ENCODE measurements around the gene AK9.
A peak's percentile ranks its signal among the peaks of the same experiment; 100 is the strongest.
"Not testable (repeated sequence)": the region's sequence is repeated elsewhere in the genome, so short reads cannot be mapped to it uniquely, and the experiment has no call there.

Gene AK9

GRCh38 chr6:109467696-109468095 lies 223.3 kb downstream of the AK9 start:
- no peak for DNase-seq
- no peak for TF ChIP-seq POLR2A (IDR thresholded peaks at IDR 0.05; ENCODE audit: low read length)
- no peak for TF ChIP-seq GATA1 (IDR thresholded peaks at IDR 0.05; ENCODE audit: low read depth, low read length)

GRCh38 chr6:109466212-109466923 lies 224.6 kb downstream of the AK9 start:
- DNase-seq: peak; percentile 27 to 49
- TF ChIP-seq POLR2A (IDR thresholded peaks at IDR 0.05; ENCODE audit: low read length) (no peak), GATA1 (IDR thresholded peaks at IDR 0.05; ENCODE audit: low read depth, low read length) (no peak)

- no peak for TF ChIP-seq POLR2A (IDR thresholded peaks at IDR 0.05; ENCODE audit: low read length)
- no peak for TF ChIP-seq GATA1 (IDR thresholded peaks at IDR 0.05; ENCODE audit: low read depth, low read length)
- no peak for DNase-seq
These were observed 225.2 kb downstream of the AK9 start for GRCh38 chr6:109465772-109466171.

- TF ChIP-seq POLR2A (IDR thresholded peaks at IDR 0.05; ENCODE audit: low read length) (no peak), GATA1 (IDR thresholded peaks at IDR 0.05; ENCODE audit: low read depth, low read length) (no peak)
- DNase-seq: no peak
These were observed 229.1 kb downstream of the AK9 start for GRCh38 chr6:109461733-109462526.

GRCh38 chr6:109461205-109461604 lies 229.8 kb downstream of the AK9 start:
- DNase-seq: not testable (repeated sequence)

- no peak for DNase-seq
- TF ChIP-seq GATA1 (IDR thresholded peaks at IDR 0.05; ENCODE audit: low read depth, low read length) (no peak), POLR2A (IDR thresholded peaks at IDR 0.05; ENCODE audit: low read length) (no peak)
These were observed 230.7 kb downstream of the AK9 start for GRCh38 chr6:109460161-109460829.

GRCh38 chr6:109458774-109459531 lies 232.0 kb downstream of the AK9 start:
- TF ChIP-seq GATA1 (IDR thresholded peaks at IDR 0.05; ENCODE audit: low read depth, low read length) (no peak), POLR2A (IDR thresholded peaks at IDR 0.05; ENCODE audit: low read length) (no peak)
- DNase-seq: no peak

- DNase-seq: no peak
- no peak for TF ChIP-seq GATA1 (IDR thresholded peaks at IDR 0.05; ENCODE audit: low read depth, low read length)
- no peak for TF ChIP-seq POLR2A (IDR thresholded peaks at IDR 0.05; ENCODE audit: low read length)
These were observed 233.4 kb downstream of the AK9 start for GRCh38 chr6:109457562-109457996.

- TF ChIP-seq POLR2A (IDR thresholded peaks at IDR 0.05; ENCODE audit: low read length) (no peak), GATA1 (IDR thresholded peaks at IDR 0.05; ENCODE audit: low read depth, low read length) (no peak)
- DNase-seq: no peak
These were observed 234.1 kb downstream of the AK9 start for GRCh38 chr6:109456710-109457561.

GRCh38 chr6:109456111-109456583 lies 234.9 kb downstream of the AK9 start:
- DNase-seq: no peak
- TF ChIP-seq GATA1 (IDR thresholded peaks at IDR 0.05; ENCODE audit: low read depth, low read length): no peak
- no peak for TF ChIP-seq POLR2A (IDR thresholded peaks at IDR 0.05; ENCODE audit: low read length)

- no peak for TF ChIP-seq POLR2A (IDR thresholded peaks at IDR 0.05; ENCODE audit: low read length)
- no peak for TF ChIP-seq GATA1 (IDR thresholded peaks at IDR 0.05; ENCODE audit: low read depth, low read length)
- peak; percentile 79 to 80 for DNase-seq
These were observed 235.4 kb downstream of the AK9 start, which contains the start of gene MICAL1 for GRCh38 chr6:109455437-109456110. TSS of gene MICAL1 (minus strand) at chr6:109455772. CDS start at chr6:109454196, 1,576 bp downstream.

Measured in erythroblast (primary cell).